GM12872 (cell line): ENCODE measurements around the gene SELENOP.
A peak's percentile ranks its signal among the peaks of the same experiment; 100 is the strongest.

Source experiments
- CTCF ChIP-seq: IDR thresholded peaks from 3 replicates; pipeline ENCODE4 v1.5.1; 2011; ENCODE audit warnings: low read depth, mild to moderate bottlenecking, low read length, moderate library complexity; ENCODE audit not compliant: insufficient read depth

Gene SELENOP

GRCh38 chr5:42784132-42784531, 27.6 kb downstream of the SELENOP start:
- TF ChIP-seq CTCF: no peak

DNA sequence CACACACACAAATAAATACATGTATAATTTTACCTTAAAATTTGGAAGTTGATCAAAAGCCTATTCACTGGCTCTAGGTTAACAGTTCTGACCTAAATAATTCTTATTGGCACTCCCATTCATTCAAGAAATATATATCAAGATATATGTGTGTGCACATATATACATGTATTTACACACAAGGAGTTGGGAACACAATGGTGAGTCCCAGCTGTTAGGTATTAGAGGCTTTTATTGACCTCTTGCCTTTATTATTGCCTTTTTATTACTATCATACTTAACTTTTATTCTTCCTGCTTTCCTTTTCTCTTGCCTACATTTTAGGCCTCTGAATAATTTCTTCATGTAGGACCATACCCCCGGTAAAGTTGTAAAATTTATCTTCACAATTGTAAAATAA, 30.1 kb downstream of the SELENOP start:
- TF ChIP-seq CTCF: no peak

- no peak for TF ChIP-seq CTCF
These were observed 32.6 kb downstream of the SELENOP start for GRCh38 chr5:42779083-42779482.

- no peak for TF ChIP-seq CTCF
These were observed 39.3 kb downstream of the SELENOP start for GRCh38 chr5:42772265-42772993.

GRCh38 chr5:42770003-42770402, 41.7 kb downstream of the SELENOP start:
- no peak for TF ChIP-seq CTCF

DNA sequence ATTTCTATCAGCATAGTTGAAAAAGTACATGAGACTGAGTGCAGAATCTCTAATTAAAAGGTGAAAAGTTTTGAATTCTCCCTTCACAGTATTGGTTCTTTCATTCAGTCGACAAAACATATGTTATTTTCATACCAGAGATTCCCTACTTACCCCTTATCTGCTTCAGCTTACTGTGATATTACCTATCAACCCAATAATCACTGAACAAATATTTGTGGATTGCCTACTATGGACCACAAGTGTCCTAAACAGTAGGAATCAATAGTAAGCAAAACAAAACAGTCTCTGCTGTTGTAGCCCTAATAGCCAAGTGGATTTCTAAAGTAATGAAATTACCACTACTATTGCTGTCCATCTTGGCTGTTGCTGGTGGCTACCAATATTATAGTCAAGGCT, 43.6 kb downstream of the SELENOP start:
- TF ChIP-seq CTCF: no peak

- TF ChIP-seq CTCF: peak; percentile 39; the same call in 1 of the 3 replicates
These were observed 44.1 kb downstream of the SELENOP start for GRCh38 chr5:42767491-42768105.
